Stimulated activated CD8-positive, alpha-beta memory T cell treated with anti-CD3 and anti-CD28 coated beads, Interleukin-15, amount 100 ng/mL, for 4 hours (primary cell): ENCODE results near the gene NGEF.
A peak's percentile ranks its signal among the peaks of the same experiment; 100 is the strongest.

Experiments
- DNase-seq, 2 donors: peaks; one replicate each; pipeline ENCODE4 v3.0.0-alpha.2; 2020; ENCODE audit warnings: low read depth in 2 of 2

Gene NGEF

GRCh38 chr2:232839411-232840079 lies 173.5 kb downstream of the NGEF start:
- DNase-seq: no peak

- DNase-seq: peak in 1 of 2 donors; percentile 47
Observed at GRCh38 chr2:232838406-232838874, 174.6 kb downstream of the NGEF start.

- no peak for DNase-seq
Observed at GRCh38 chr2:232836934-232837333, 176.1 kb downstream of the NGEF start.

GRCh38 chr2:232835687-232836208 lies 177.3 kb downstream of the NGEF start:
- DNase-seq: no peak

GRCh38 chr2:232833830-232834229 lies 179.2 kb downstream of the NGEF start:
- no peak for DNase-seq

DNA sequence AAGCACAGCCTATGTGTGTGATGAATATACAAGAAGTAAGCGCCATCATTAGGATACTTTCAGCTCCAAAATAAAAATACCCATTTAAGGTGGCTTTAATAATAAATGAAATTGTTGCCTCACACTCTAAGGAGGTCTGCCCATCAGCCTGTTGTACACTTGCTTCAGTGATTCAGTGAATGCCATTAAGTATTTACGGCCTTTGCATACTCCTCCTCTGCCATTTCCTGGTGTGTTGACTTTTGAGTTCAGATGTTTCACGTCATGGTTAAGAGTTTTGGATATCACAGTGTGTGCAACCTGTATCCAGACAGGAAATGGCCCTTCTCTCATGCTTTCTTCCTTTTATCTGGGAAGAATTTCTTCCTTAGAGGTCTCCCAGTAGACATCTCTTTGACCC lies 181.6 kb downstream of the NGEF start:
- no peak for DNase-seq

GRCh38 chr2:232829988-232830387 lies 183.1 kb downstream of the NGEF start:
- no peak for DNase-seq
